GM23248 (cell line): Measurements from ENCODE around the gene PSMG4.

Experiments used
- EZH2 ChIP-seq: fragments of 200-600 bp; sonication (generic); IDR thresholded peaks from 2 replicates; pipeline ENCODE4 v1.6.1; 2018; ENCODE audit warnings: antibody characterized with exemption, mild to moderate bottlenecking; ENCODE audit not compliant: insufficient read depth, poor library complexity, severe bottlenecking
- EZH2phosphoT487 ChIP-seq: fragments of 200-600 bp; sonication (generic); IDR thresholded peaks from 2 replicates; pipeline ENCODE4 v1.6.1; 2018; ENCODE audit warnings: antibody characterized with exemption, moderate library complexity, mild to moderate bottlenecking, low read depth; ENCODE audit not compliant: insufficient read depth

- no peak for TF ChIP-seq EZH2
- TF ChIP-seq EZH2phosphoT487: no peak
Observed at GRCh38 chr6:3271756-3272155, 13.0 kb downstream of the PSMG4 start.
